ENCODE results near the gene COQ3.

Gene COQ3

GRCh38 chr6:99330159-99330558 lies 63.8 kb downstream of the COQ3 start:
- peak; percentile 54 for DNase-seq

GRCh38 chr6:99324996-99325395 lies 69.0 kb downstream of the COQ3 start:
- no peak for DNase-seq
